ENCODE data around the gene STXBP4.
"Not testable (repeated sequence)": the region's sequence is repeated elsewhere in the genome, so short reads cannot be mapped to it uniquely, and the experiment has no call there.

Gene STXBP4

DNA sequence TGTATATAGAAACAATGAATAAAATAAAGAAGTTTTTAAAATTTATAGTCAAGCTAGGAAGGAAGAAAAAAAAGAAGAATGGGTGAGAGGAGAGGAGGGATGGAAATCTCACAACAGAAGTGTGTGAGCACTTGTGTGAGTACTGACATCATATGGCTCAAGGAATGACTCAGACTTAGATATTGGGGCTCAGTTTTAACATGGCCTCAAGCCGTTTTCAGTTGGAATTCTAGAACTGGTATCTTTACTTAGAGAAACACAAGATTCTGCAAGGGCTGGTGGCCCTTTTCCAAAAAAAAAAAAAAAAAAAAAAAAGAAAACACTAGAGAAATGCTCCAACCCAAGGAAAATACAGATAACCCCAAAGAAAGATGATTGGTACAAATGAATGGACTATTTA, 55.1 kb downstream of the STXBP4 start:
- intact Hi-C loops (cut with DNase I), result no loop called here
- no peak for DNase-seq

DNA sequence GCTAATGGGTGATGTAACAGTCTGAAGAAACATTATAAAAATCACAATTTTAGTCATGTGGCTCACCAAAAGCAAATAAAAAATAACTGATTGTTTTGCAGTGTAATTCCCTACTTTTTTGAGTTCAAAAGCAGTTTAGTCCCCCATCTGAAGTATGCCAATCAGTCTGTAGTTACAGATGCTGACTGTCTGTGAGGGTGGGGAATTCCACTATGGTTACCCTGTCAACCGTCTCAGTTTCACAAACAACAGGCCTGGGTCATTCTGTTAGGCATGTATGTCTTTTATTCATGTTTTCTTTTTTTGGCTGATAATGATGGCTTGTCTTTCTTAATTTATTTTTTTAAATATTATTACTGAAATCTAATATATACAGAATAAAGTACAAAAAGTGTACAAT, 69.3 kb downstream of the STXBP4 start:
- intact Hi-C loops (cut with DNase I), result no loop called here
- DNase-seq, result no peak

DNA sequence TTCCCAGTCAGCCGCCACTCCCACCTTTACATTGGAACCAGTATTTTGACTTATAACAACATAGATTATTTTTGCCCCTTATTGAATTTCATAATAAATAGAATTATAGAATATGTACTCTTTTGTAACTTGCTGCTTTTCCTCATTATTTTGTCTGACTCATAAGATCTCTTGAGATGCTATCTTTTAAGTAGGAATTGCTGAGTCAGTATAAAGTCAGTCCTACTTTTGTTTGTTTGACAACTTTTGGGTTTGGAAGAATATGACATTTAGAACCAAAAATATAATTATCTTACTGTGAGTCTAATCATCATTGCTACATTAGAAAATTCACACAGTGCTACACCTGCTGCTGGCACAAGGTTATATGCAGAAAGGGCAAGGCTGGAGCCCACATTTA, 69.7 kb downstream of the STXBP4 start:
- DNase-seq, result no peak
- intact Hi-C loops (cut with DNase I), result no loop called here

DNA sequence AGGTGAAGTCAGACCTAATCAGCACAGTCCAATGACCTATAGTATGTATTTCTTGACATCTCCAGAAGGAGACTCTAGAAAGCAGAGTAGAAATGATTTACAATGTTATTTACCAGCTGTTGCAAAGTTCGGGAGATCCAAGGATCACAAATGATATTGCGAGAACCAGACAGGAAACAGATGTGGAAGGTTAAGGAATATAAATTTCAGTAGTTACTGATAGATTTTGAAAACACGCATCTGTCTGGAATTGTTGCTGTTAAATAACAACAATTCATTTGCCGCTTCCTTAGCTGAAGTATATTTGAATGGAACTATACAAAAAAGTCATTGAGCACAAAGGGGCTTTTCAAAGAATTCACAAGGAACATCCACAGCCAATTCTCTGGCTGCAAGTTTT, 72.0 kb downstream of the STXBP4 start:
- intact Hi-C loops (cut with DNase I), result no loop called here
- DNase-seq, result no peak

DNA sequence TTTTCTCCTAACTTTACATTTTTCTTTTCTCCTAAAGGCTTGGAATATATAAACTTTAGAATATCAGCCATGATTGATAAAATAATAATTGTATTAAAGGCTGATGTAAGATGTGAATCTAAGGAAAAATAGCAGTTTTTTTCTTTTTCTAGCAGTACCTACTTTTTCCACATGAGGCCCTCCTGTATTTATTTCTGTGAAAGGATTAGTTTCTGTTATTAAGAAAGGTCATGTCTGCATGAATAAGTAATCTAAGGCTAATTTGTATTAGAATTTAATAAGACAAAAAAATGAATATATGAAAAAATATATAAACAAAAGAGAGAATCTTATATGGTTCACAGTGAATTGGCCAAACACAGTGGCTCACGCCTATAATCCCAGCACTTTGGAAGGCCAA, 85.3 kb downstream of the STXBP4 start:
- intact Hi-C loops (cut with DNase I), result no loop called here

DNA sequence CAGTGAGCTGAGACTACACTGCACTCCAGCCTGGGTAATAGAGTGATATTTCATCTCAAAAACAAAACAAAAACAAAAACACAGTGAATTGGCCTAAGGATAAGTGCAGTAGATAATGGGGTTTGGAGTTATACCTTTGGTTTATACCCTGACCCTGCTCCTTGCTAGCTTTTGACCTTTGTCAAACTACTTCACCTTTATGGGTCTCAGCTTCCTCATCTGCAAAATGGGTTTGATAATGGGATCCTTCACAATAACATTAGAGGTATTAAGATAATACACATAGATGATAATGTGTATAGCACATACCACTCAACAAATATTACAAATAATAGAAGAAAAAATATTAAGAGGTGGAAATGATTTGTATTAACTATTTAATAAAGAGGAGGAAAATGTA, 85.9 kb downstream of the STXBP4 start:
- intact Hi-C loops (cut with DNase I), result no loop called here
- no peak for DNase-seq

More for the DNA sequence above, 85.3 kb downstream of the STXBP4 start:
- DNase-seq, result no peak

DNA sequence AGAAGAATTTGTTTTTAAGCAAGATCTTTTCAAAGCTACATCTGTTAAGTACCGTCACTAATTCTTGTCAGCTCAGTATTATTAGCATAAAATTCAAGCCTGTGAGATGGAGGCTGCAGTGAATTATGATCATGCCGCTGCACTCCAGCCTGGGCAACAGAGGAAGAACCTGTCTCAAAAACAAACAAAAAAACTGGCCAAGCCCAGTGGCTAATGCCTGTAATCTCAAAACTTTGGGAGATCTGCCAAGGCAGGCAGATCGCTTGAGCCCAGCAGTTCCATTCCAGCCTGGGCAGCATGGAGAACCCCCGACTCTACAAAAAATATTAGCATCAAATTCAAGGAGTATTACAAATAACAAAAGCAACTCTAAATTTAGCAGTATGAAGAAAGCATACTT, 88.0 kb downstream of the STXBP4 start:
- no peak for DNase-seq
- intact Hi-C loops (cut with DNase I), result no loop called here

DNA sequence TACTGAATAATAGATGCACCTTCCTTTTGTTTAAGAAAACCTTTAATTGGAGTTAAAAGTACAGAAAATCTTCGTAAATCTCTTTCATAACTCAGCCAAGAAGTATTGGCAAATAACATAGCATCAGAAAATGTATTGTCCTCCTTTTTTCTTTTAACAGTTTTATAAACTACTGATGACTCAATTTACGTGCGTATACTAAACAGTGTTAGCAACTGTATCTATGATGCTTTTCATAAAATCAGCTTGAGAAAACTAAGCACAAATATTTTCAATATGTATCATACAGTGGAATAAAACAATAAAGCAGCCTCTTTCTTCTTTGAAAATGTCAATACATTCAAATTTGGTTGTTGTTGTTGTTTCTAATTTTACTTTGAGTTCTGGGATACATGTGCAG, 88.6 kb downstream of the STXBP4 start:
- intact Hi-C loops (cut with DNase I), result no loop called here
- DNase-seq, result no peak

DNA sequence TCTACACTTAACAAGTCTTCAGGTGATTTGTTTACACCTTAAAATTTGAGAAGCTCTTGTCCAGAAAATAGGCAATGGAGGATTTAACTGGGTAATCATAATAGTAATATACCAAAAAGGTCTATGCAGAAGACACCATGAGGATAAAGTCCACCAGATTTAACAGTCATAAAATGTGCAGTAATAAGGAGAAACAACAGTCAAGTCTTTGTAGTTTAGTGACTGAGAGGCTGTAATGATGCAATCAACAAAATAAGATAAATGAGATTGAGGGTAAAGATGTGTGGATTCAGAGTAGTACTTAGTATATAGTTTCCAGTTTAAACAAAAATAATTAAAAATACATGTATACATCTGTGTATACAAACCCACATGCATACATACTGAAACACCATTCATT, 91.2 kb downstream of the STXBP4 start:
- no peak for DNase-seq
- intact Hi-C loops (cut with DNase I), result no loop called here

DNA sequence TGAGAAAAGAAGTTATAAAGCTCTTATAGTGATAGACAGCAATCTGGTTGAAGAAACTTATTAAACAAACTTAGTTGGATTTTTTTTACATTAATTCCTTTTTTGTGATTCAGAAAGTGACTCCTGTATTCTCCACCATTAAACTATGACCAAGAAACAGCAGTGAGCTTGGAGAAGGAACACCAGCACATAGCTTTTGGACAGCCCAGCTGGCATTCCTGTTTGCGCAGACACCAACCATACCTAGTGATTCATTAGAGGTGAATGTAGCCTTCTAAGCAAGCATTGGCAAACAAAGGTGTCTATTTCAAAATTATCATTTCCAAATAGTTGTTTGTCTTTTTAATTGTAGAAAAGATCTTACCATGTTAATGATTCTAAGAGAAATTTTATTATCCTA, 94.4 kb downstream of the STXBP4 start:
- intact Hi-C loops (cut with DNase I), result no loop called here
- no peak for DNase-seq

DNA sequence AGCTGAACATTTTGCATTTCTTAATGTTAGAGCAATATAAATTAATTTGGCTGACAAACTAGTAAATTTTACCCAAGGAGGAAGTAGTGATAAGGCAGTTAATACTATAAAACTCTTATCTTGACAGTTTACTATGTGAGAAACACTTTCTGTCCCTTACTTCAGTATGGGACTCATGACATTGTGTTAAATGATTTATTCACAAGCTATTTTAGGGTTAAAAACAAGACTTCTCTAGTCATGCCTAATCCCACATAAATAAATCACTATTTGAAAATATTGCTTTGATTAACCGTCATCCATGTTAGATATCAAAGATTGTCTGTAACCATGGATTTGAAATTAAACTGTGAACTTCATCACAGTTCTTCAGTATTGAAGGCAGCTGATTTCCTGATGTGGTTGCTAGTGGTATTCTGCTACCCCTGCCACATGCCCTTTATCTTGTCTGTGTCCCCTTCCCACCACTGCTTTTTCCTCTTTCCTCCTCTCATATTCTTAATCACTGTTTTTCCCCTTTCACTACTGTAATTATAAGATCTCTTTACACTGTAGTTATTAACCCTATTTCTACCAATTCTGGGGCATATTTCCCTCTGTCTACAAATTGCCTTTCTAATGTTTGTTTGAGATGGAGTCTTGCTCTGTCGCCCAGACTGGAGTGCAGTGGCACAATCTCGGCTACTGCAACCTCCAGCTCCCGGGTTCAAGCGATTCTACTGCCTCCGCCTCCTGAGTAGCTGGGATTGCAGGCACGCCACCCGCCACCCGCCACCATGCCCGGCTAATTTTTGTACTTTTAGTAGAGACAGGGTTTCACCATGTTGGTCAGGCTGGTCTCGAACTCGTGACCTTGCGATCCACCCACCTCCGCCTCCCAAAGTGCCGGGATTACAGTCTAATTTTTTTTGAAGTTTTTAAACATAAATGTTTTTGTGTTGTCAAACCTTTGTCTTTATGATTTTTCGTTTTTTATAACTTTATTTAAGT, 95.6 kb downstream of the STXBP4 start:
- intact Hi-C loops (cut with DNase I), result no loop called here
- no peak for DNase-seq

DNA sequence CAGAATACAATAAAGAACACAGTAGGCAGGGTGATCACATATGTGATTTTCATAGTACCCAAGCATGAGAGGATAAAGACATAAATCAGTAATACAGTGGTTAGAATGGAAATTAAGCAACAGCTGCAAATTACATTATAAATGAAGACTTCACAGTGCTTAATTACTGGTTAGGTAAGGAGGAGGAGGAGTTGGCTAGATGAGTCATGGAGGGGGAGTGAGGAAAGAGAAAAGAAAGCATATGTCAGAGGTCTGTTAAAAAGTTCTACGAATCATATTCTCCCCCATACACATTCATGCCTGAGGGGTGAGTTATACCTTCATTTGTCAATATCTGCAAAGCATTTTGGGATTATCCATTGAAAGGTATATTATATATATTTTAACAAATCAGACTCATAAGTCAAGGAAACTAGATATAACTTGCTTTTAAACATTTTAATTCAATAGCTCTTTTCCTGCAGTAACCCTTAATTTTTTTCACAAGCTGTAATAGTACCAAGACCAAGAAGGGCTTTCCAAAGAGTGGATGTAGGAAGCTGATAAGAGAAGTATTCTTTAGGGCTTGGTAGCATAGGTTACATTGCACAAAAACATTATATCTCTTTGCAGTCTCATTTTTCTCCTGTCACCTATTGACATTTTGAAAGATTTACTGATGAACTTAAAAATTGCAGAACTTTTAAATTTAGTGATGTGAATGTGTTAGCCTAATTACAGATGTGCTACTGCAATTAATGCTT, 99.3 kb downstream of the STXBP4 start:
- peak in 5 of 42 donors; percentile 6 to 46 (median 15) for DNase-seq
- intact Hi-C loops (cut with DNase I), result no loop called here

DNA sequence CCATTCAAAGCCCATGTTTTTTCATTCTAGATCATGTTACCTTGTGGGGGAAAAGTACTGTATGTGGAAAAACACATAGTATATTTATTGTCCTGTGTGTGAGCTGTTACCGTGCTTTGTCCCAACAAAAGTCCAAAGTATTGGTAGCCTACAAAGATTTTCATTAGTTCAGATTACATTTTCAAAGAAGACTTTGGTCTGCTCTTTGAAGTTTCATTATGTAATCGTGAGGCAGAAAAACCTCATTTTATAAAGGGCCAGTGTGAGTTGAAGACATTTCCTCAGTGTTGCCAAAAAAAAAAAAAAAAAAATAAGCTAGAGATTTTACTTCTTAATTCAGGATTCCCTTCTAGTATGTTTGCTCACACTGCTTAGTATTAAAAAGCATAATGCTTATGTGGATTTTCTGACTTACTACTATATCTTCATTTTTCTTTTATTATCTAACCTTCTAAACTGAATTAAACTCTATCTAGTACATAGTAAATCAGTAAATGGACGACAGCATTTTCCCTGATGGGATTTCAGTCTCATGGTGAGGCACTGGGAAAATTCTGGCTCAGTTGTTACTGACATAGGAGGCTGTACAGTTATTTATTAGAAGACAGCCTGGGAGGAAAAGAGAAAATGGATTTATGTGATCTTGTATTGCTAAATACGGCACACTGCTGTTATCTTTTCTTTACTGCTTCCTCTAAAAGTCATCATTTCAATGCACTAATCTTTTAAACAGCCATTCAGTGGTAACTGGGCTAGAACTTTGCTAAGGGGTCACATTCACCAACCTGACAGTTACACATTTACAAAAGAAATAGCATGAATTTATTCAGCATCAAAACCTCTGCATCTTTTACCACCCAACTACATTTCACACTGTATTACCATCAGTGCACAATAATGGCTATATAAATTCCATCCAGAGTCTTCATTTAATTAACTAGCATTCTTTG, 100.6 kb downstream of the STXBP4 start:
- intact Hi-C loops (cut with DNase I), result no loop called here

DNA sequence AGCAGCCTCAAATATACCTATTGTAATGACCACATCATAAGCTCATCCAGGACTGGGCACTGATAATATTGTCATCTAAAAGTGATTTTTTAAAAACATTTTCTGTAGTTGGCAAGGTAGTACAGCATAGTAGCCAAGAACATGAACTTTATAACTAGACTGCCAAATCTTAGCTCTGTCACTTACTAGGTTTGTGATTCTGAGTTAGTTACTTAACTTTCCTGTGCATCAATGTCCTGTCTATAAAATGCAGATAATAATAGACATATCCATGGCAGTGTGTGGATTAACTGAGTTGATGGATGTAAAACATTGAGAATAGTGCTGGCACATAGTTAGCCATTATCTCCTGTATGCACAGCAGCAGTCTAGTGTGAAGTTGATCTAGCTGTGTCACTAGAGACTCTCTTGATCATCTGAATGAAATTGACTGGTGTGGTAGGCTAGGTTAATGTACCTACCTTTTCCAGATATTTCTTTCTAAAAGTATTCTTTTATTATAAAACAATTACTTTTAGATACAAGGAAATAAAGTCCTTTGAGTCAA, 101.5 kb downstream of the STXBP4 start:
- intact Hi-C loops (cut with DNase I), result no loop called here
- no peak for DNase-seq

More for the DNA sequence above, 100.6 kb downstream of the STXBP4 start:
- DNase-seq, result no peak

DNA sequence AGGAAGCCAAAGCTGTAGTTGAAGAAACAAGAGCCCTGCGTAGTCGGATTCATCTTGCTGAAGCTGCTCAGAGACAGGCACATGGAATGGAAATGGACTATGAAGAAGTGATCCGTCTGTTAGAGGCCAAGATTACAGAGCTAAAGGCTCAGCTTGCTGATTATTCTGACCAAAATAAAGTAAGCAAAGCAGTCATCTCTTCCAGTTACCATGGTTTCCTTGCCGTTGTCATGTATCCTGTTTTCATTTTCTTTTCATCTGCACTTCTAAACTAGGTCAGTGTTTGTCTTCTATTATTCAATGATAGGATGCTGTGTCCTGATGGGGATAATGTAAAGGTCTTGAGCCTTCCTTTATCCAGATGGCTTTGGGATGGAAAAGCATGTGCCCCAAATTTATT, 104.3 kb downstream of the STXBP4 start:
- no peak for DNase-seq
- intact Hi-C loops (cut with DNase I), result no loop called here

DNA sequence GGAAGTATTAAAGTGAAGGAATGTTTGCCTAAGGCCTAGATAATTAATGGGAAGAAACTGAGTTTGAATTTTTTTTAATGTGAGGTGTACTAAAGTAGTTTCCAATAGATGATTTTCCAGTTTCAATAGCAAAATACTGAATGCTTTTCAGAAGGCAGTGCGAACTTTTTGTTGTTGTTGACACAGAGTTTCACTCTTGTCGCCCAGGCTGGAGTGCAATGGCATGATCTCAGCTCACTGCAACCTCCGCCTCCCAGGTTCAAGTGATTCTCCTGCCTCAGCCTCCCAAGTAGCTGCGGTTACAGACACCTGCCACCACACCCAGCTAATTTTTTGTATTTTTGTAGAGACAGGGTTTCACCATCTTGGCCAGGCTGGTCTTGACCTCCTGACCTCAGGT, 104.9 kb downstream of the STXBP4 start:
- intact Hi-C loops (cut with DNase I); DNase-seq: not testable (repeated sequence)

DNA sequence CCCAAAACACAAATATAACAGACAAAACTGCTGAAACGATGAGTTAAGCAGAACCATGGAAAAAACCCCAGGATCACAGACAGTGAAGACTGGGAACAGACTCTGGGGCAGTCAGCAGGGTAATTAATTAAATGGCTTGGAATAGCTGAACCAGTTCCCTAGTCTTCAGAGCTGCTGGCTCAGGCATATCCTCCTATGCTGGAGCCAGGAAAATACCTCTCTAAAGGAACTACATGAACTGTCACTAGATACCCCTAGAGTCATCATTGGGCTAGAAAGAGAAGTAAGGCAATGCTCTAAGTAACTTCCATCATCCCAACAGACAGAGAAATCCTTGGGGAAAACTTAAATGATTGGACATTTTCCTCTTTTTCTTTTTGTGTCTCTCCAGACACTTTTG, 113.0 kb downstream of the STXBP4 start:
- no peak for DNase-seq
- intact Hi-C loops (cut with DNase I), result no loop called here

DNA sequence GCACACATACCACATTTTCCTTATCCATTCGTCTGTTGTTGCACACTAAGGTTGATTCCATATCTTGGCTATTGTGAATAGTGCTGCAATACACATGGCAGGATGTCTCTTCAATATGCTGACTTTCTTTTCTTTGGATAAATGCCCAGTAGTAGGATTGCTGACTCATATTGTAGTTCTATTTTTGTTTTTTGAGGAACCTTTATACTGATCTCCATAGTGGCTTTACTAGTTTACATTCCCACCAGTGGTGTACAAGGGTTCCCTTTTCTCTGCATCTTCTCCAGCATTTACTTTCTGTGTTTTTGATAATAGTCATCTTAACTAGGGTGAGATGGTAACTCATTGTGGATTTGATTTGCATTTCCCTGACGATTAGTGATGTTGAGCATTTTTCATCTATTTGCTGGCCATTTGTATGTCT, 118.1 kb downstream of the STXBP4 start:
- intact Hi-C loops (cut with DNase I), result no loop called here
- no peak for DNase-seq

DNA sequence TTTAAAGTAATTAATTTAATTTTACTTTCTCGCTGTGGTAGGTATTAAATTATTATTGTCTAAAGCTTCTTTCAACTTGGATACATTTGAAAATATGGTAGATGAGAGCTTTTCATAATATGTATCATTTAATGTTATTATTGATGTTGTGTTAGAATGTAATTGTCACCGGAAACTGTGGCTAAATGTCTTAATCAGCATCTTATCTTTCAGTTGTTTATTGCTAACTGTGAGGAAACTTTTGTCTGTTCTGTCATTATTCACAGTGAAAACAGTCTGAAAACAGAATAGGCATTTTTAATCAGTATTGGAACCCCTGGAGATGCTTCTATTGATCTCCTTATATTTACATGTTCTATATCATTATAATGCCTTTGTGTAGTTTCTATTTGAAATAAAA, 120.7 kb downstream of the STXBP4 start:
- DNase-seq, result no peak
- intact Hi-C loops (cut with DNase I), result no loop called here

All from head of caudate nucleus (tissue), 42 donors.